CD4-positive, alpha-beta T cell (primary cell): ENCODE data around the gene USH1G. TPM values are rescaled to one million over a fixed set of nuclear protein-coding genes. Genes with fewer than 3 reads are reported as not detected.

ENCODE experiments used
- ATAC-seq: fragments of 200-7000 bp; cut with Tn5 transposase; one replicate; pipeline ENCODE4 v1.10.0; 2022; ENCODE audit warnings: mild to moderate bottlenecking; ENCODE audit not compliant: poor library complexity
- CTCF ChIA-PET: fragments of 350-600 bp; sonication (Branson Sonifier 250); formaldehyde crosslinking; loops from one replicate; lab custom pipeline; 2021; ENCODE audit warnings: antibody characterized with exemption, inconsistent platforms; lab: Charles Lee
- POLR2A ChIA-PET: fragments of 350-600 bp; sonication (Branson Sonifier 250); formaldehyde crosslinking; loops from one replicate; lab custom pipeline; 2021; ENCODE audit warnings: antibody characterized with exemption, inconsistent platforms; lab: Charles Lee
- DNase-seq, 14 experiments: peaks; one replicate each; pipeline ENCODE4 v3.0.0-alpha.2; 2013 to 2020; ENCODE audit warnings: mixed read lengths in 2 of 14
- H3K27ac ChIP-seq, 2 donors: one replicate each; pipeline versions ENCODE4 v1.5.1 to v1.7.0; 2013; ENCODE audit warnings: low read length in 2 of 2, low read depth in 1 of 2, mild to moderate bottlenecking in 1 of 2
- H3K27me3 ChIP-seq, 2 experiments: 1 replicate in 1 of 2; 2 replicates in 1 of 2; pipeline versions ENCODE4 v1.6.1 to v1.7.0; 2013; ENCODE audit warnings: low read length in 2 of 2, control low read depth in 1 of 2, mild to moderate bottlenecking in 1 of 2, moderate library complexity in 1 of 2; ENCODE audit not compliant: insufficient read depth in 2 of 2, control insufficient read depth in 1 of 2
- H3K36me3 ChIP-seq: one replicate; pipeline ENCODE4 v1.6.1; 2013; ENCODE audit warnings: low read length, control low read depth; ENCODE audit not compliant: insufficient read depth
- H3K4me1 ChIP-seq: one replicate; pipeline ENCODE4 v1.6.1; 2013; ENCODE audit warnings: low read length, control low read depth; ENCODE audit not compliant: insufficient read depth
- H3K4me3 ChIP-seq: one replicate; pipeline ENCODE4 v1.5.1; 2013; ENCODE audit warnings: mild to moderate bottlenecking, low read length, moderate library complexity
- H3K9me3 ChIP-seq, 2 experiments: 1 replicate in 1 of 2; 2 replicates in 1 of 2; pipeline versions ENCODE4 v1.6.1 to v1.7.0; 2013; ENCODE audit warnings: low read length in 2 of 2, mild to moderate bottlenecking in 2 of 2, control low read depth in 1 of 2, moderate library complexity in 1 of 2; ENCODE audit not compliant: control insufficient read depth in 1 of 2, insufficient read depth in 1 of 2
- H3K27ac Mint-ChIP-seq: one replicate; pipeline ENCODE4 v1.8.0; 2020; ENCODE audit warnings: mixed read lengths
- H3K27me3 Mint-ChIP-seq: one replicate; pipeline ENCODE4 v1.8.0; 2021; ENCODE audit warnings: mixed read lengths
- H3K36me3 Mint-ChIP-seq: one replicate; pipeline ENCODE4 v1.8.0; 2021; ENCODE audit warnings: low read depth, mixed read lengths
- H3K4me1 Mint-ChIP-seq: one replicate; pipeline ENCODE4 v1.8.0; 2021; ENCODE audit warnings: low read depth, mixed read lengths
- H3K4me3 Mint-ChIP-seq: one replicate; pipeline ENCODE4 v1.8.0; 2020; ENCODE audit warnings: mild to moderate bottlenecking, mixed read lengths
- H3K9me3 Mint-ChIP-seq: one replicate; pipeline ENCODE4 v1.8.0; 2020; ENCODE audit warnings: mixed read lengths
- CTCF ChIP-seq: fragments of 200-600 bp; IDR thresholded peaks from one replicate; pipeline ENCODE4 v1.8.0; 2022; ENCODE audit warnings: antibody characterized with exemption, mild to moderate bottlenecking
- intact Hi-C, 2 experiments: fragments of 100-400 bp; cut with DNase I in 1 of 2; cut with micrococcal nuclease in 1 of 2; formaldehyde crosslinking; loops; one replicate each; pipeline versions ENCODE4 v1.15.1 to v1.9.0; 2023 to 2025; cut with DNase I, micrococcal nuclease
- total RNA-seq, 174 experiments: library from RNA in 2 of 174; stranded (reverse) in 2 of 174; gene quantifications; one replicate each; pipeline ENCODE4 v1.2.3 and lab custom pipeline; 2021 to 2026

Gene USH1G
- total RNA-seq, 2 experiments from 2014 or later: not detected

- no peak overlapping the region for H3K27ac Mint-ChIP-seq
These were observed 37.7 kb upstream of the USH1G start for GRCh38 chr17:74960570-74961342.

GRCh38 chr17:74959826-74960515 lies 36.9 kb upstream of the USH1G start:
- Histone ChIP-seq H3K27ac (no peak overlapping the region), H3K36me3 (no peaks in the 10 kb centered on the region), H3K4me1 (peaks cover 17% of the 10 kb centered on the region), H3K4me3 (no peak overlapping the region), H3K9me3 (no peaks in the 10 kb centered on the region), H3K27me3 (no peaks in the 10 kb centered on the region)
- Mint-ChIP-seq H3K27ac (no peak overlapping the region), H3K4me3 (no peak overlapping the region), H3K9me3 (no peaks in the 10 kb centered on the region), H3K36me3 (no peaks in the 10 kb centered on the region), H3K4me1 (peaks cover 4% of the 10 kb centered on the region), H3K27me3 (no peaks in the 10 kb centered on the region)
- TF ChIP-seq CTCF: no peak
- ChIA-PET POLR2A (no interaction called here), CTCF (interaction anchor here (2.4 to 4.5 kb wide), 4 partner anchors 12 to 171 kb away, joined by 6 to 51 read pairs (median 21); partner anchors contain the start of genes HID1, MRPL58 and NT5C)
- ATAC-seq: no peak
- no peak for DNase-seq
- intact Hi-C loops: loop anchor here (2.0 to 10.0 kb wide), 5 partner anchors 47 to 303 kb away; partner anchors contain the start of genes ATP5PD (in 2 of the 2) and KCTD2 (in 2 of the 2)

More at GRCh38 chr17:74960570-74961342, 37.7 kb upstream of the USH1G start:
- H3K4me1 ChIP-seq: peaks cover 17% of the 10 kb centered on the region
- Mint-ChIP-seq H3K4me3 (no peak overlapping the region), H3K4me1 (peaks cover 4% of the 10 kb centered on the region), H3K27me3 (no peaks in the 10 kb centered on the region), H3K36me3 (no peaks in the 10 kb centered on the region), H3K9me3 (no peaks in the 10 kb centered on the region)
- no peaks in the 10 kb centered on the region for H3K27me3 ChIP-seq
- no peak overlapping the region for H3K27ac ChIP-seq
- intact Hi-C loops: loop anchor here (1.0 to 10.0 kb wide), 8 partner anchors 46 to 452 kb away; partner anchors contain the start of genes ATP5PD (in 2 of the 2) and KCTD2 (in 2 of the 2)
- DNase-seq (peak in 8 of 14 experiments; percentile 22 to 77 (median 52)), ATAC-seq (peak; percentile 54)
- ChIA-PET POLR2A (interaction anchor here (0.8 to 2.2 kb wide), 11 partner anchors 13 to 310 kb away, joined by 3 to 11 read pairs (median 5); partner anchors contain the start of genes ATP5PD, KCTD2, MIF4GD and MRPL58), CTCF (interaction anchor here (0.9 to 4.5 kb wide), 15 partner anchors 12 to 241 kb away, joined by 3 to 51 read pairs (median 6); partner anchors contain the start of genes CDR2L, HID1, KCTD2 and MRPL58)
- TF ChIP-seq CTCF: no peak
- no peak overlapping the region for H3K4me3 ChIP-seq
- no peaks in the 10 kb centered on the region for H3K36me3 ChIP-seq
- H3K9me3 ChIP-seq: no peaks in the 10 kb centered on the region
